ENCODE measurements around the gene MAPK13.

MAPK13 gene

DNA sequence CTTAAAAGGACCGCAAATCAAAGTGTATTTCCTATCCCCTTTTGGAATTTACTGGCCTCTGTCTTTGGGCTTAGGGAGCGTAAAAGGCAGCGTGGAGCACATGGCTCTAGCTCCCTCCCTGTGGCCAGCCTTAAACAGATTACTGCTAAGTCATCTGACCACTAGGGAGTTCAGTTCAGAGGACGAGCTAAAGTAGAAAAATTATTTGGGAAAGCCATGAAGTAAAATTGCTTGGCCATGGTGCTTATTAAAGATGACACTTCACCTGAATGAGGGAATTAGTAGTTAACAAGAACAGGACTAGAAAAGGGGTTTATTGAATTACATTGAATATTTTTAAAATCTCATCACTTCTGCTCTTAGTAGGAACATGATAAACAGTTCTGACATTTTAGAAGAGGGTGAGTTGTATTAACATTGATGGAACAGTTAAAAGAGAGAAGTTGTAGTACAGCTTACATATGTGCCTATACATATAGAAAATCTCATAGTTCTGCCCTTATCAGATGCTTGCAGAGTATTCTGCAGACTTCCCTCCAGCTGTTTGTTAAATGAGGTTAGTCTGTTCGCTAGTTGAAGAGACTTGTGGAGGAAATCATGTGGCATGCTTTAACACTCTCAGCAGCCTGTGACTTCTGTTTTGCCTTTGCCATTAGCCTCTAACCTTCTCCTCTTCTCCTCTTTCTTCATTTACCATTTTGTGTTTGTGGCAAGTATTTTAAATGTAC lies 31.2 kb upstream of the MAPK13 start:
- peak; percentile 50; the same call in 2 of the 3 replicates for ATAC-seq
- no peak for TF ChIP-seq ZNF70 (CRISPR knock-in tag; IDR thresholded peaks at IDR 0.05)

DNA sequence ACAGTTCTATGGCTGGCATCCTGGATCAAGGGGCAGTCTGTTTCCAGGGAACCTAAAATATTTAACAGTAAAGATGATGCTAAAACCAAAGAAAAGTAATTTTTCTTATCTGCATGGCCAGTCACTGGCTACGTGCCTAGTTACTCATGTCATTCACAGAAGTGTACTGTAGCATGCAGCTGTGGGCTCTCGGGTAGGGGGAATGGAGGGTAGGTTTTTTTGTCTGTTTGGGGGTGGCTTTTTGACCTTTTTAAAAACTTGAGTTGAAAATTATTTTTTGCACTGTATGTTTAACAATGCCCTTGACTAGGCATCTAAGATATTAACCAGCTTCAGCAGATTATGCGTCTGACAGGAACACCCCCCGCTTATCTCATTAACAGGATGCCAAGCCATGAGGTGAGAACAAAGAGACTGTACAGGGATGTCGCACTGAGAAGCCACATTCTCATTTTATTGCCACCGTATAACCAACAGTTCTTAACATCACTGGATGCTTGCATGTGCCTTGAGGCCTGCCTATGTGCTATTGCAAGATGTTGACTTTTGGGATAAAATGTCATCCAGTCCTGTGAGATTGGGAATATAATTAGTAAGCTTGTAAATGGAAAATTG lies 30.3 kb upstream of the MAPK13 start:
- TF ChIP-seq ISL1 (CRISPR knock-in tag; IDR thresholded peaks at IDR 0.05), result no peak
- TF ChIP-seq, protein P1, sequence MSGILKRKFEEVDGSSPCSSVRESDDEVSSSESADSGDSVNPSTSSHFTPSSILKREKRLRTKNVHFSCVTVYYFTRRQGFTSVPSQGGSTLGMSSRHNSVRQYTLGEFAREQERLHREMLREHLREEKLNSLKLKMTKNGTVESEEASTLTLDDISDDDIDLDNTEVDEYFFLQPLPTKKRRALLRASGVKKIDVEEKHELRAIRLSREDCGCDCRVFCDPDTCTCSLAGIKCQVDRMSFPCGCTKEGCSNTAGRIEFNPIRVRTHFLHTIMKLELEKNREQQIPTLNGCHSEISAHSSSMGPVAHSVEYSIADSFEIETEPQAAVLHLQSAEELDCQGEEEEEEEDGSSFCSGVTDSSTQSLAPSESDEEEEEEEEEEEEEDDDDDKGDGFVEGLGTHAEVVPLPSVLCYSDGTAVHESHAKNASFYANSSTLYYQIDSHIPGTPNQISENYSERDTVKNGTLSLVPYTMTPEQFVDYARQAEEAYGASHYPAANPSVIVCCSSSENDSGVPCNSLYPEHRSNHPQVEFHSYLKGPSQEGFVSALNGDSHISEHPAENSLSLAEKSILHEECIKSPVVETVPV (CRISPR knock-in tag; IDR thresholded peaks at IDR 0.05), result no peak
- TF ChIP-seq TOX (CRISPR knock-in tag; IDR thresholded peaks at IDR 0.05; ENCODE audit: borderline replicate concordance), result no peak
- TF ChIP-seq, protein P2, sequence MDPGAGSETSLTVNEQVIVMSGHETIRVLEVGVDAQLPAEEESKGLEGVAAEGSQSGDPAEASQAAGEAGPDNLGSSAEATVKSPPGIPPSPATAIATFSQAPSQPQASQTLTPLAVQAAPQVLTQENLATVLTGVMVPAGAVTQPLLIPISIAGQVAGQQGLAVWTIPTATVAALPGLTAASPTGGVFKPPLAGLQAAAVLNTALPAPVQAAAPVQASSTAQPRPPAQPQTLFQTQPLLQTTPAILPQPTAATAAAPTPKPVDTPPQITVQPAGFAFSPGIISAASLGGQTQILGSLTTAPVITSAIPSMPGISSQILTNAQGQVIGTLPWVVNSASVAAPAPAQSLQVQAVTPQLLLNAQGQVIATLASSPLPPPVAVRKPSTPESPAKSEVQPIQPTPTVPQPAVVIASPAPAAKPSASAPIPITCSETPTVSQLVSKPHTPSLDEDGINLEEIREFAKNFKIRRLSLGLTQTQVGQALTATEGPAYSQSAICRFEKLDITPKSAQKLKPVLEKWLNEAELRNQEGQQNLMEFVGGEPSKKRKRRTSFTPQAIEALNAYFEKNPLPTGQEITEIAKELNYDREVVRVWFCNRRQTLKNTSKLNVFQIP (CRISPR knock-in tag; IDR thresholded peaks at IDR 0.05; ENCODE audit: borderline replicate concordance, low read depth), result no peak
- TF ChIP-seq, protein P3, sequence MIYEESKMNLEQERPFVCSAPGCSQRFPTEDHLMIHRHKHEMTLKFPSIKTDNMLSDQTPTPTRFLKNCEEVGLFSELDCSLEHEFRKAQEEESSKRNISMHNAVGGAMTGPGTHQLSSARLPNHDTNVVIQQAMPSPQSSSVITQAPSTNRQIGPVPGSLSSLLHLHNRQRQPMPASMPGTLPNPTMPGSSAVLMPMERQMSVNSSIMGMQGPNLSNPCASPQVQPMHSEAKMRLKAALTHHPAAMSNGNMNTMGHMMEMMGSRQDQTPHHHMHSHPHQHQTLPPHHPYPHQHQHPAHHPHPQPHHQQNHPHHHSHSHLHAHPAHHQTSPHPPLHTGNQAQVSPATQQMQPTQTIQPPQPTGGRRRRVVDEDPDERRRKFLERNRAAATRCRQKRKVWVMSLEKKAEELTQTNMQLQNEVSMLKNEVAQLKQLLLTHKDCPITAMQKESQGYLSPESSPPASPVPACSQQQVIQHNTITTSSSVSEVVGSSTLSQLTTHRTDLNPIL (CRISPR knock-in tag; IDR thresholded peaks at IDR 0.05; ENCODE audit: low read depth), result no peak
- TF ChIP-seq PPARA (CRISPR knock-in tag; IDR thresholded peaks at IDR 0.05; ENCODE audit: borderline replicate concordance), result no peak
- no peak for TF ChIP-seq ZFP3 (CRISPR knock-in tag; IDR thresholded peaks at IDR 0.05)
- no peak for TF ChIP-seq OSR1 (CRISPR knock-in tag; IDR thresholded peaks at IDR 0.05)
- no peak for TF ChIP-seq ZC3H10 (CRISPR knock-in tag; IDR thresholded peaks at IDR 0.05)
- TF ChIP-seq, protein P4, sequence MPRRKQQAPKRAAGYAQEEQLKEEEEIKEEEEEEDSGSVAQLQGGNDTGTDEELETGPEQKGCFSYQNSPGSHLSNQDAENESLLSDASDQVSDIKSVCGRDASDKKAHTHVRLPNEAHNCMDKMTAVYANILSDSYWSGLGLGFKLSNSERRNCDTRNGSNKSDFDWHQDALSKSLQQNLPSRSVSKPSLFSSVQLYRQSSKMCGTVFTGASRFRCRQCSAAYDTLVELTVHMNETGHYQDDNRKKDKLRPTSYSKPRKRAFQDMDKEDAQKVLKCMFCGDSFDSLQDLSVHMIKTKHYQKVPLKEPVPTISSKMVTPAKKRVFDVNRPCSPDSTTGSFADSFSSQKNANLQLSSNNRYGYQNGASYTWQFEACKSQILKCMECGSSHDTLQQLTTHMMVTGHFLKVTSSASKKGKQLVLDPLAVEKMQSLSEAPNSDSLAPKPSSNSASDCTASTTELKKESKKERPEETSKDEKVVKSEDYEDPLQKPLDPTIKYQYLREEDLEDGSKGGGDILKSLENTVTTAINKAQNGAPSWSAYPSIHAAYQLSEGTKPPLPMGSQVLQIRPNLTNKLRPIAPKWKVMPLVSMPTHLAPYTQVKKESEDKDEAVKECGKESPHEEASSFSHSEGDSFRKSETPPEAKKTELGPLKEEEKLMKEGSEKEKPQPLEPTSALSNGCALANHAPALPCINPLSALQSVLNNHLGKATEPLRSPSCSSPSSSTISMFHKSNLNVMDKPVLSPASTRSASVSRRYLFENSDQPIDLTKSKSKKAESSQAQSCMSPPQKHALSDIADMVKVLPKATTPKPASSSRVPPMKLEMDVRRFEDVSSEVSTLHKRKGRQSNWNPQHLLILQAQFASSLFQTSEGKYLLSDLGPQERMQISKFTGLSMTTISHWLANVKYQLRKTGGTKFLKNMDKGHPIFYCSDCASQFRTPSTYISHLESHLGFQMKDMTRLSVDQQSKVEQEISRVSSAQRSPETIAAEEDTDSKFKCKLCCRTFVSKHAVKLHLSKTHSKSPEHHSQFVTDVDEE (CRISPR knock-in tag; IDR thresholded peaks at IDR 0.05), result no peak
- no peak for TF ChIP-seq GLIS3 (CRISPR knock-in tag; IDR thresholded peaks at IDR 0.05)
- TF ChIP-seq ARNTL (CRISPR knock-in tag; IDR thresholded peaks at IDR 0.05; ENCODE audit: borderline replicate concordance, low read depth), result no peak
- TF ChIP-seq, protein P5, sequence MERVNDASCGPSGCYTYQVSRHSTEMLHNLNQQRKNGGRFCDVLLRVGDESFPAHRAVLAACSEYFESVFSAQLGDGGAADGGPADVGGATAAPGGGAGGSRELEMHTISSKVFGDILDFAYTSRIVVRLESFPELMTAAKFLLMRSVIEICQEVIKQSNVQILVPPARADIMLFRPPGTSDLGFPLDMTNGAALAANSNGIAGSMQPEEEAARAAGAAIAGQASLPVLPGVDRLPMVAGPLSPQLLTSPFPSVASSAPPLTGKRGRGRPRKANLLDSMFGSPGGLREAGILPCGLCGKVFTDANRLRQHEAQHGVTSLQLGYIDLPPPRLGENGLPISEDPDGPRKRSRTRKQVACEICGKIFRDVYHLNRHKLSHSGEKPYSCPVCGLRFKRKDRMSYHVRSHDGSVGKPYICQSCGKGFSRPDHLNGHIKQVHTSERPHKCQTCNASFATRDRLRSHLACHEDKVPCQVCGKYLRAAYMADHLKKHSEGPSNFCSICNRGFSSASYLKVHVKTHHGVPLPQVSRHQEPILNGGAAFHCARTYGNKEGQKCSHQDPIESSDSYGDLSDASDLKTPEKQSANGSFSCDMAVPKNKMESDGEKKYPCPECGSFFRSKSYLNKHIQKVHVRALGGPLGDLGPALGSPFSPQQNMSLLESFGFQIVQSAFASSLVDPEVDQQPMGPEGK (CRISPR knock-in tag; IDR thresholded peaks at IDR 0.05; ENCODE audit: borderline replicate concordance), result no peak
- no peak for TF ChIP-seq ESRRG (CRISPR knock-in tag; IDR thresholded peaks at IDR 0.05)
- ATAC-seq, result no peak

DNA sequence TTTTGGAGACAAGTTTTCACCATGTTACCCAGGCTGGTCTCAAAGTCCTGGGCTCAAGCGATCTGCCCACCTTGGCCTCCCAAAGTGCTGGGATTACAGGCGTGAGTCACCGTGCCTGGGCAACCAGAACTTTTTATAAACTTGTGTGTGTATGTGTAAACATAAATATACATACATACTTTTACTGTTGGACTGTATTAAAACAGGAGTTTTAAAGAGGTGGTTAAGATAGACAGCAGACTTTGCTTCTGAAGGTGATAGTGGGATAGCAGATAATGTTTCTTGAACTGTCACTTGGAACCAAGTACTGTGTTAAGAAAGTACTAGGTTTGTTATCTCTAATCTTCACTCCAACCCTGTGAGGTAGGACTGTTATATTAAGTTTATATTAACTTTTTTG lies 28.6 kb upstream of the MAPK13 start:
- TF ChIP-seq OSR1 (CRISPR knock-in tag; IDR thresholded peaks at IDR 0.05) (no peak), ESRRG (CRISPR knock-in tag; IDR thresholded peaks at IDR 0.05) (no peak), ARNTL (CRISPR knock-in tag; IDR thresholded peaks at IDR 0.05; ENCODE audit: borderline replicate concordance, low read depth) (no peak), ZFP30 (CRISPR knock-in tag; IDR thresholded peaks at IDR 0.05) (no peak)
- TF ChIP-seq, protein P5 (CRISPR knock-in tag; IDR thresholded peaks at IDR 0.05; ENCODE audit: borderline replicate concordance), result no peak
- TF ChIP-seq, protein P3 (CRISPR knock-in tag; IDR thresholded peaks at IDR 0.05; ENCODE audit: low read depth), result no peak
- no peak for ATAC-seq

All from SK-N-SH treated with all-trans-retinoic acid at 6 μM for 48 hours (cell line).